Ramos (cell line): ENCODE measurements around the gene ACTR3.

Source experiments
- in situ Hi-C: fragments of 300-500 bp; cut with MboI; formaldehyde crosslinking; loops from one replicate; pipeline ENCODE4 v1.14.3; 2022; ENCODE audit warnings: low sequenced_read_pairs; ENCODE audit not compliant: unreplicated experiment

Gene ACTR3

GRCh38 chr2:113963965-113964364 lies 74.1 kb downstream of the ACTR3 start:
- in situ Hi-C loops, result no loop called here

GRCh38 chr2:113964436-113964835 lies 74.5 kb downstream of the ACTR3 start:
- in situ Hi-C loops, result no loop called here

- in situ Hi-C loops, result no loop called here
Observed at GRCh38 chr2:113965228-113965627, 75.3 kb downstream of the ACTR3 start.

GRCh38 chr2:113965644-113966043 lies 75.8 kb downstream of the ACTR3 start:
- in situ Hi-C loops, result no loop called here

- in situ Hi-C loops, result no loop called here
Observed at GRCh38 chr2:113966171-113966570, 76.3 kb downstream of the ACTR3 start.

- in situ Hi-C loops, result no loop called here
Observed at GRCh38 chr2:113966832-113967231, 76.9 kb downstream of the ACTR3 start.

GRCh38 chr2:113967272-113967671 lies 77.4 kb downstream of the ACTR3 start:
- in situ Hi-C loops, result no loop called here

- in situ Hi-C loops, result no loop called here
Observed at GRCh38 chr2:113972766-113973165, 82.9 kb downstream of the ACTR3 start.

- in situ Hi-C loops, result no loop called here
Observed at GRCh38 chr2:113973810-113974209, 83.9 kb downstream of the ACTR3 start.

- in situ Hi-C loops, result no loop called here
Observed at GRCh38 chr2:113974727-113975126, 84.8 kb downstream of the ACTR3 start.

- in situ Hi-C loops, result no loop called here
Observed at GRCh38 chr2:113976277-113976928, 86.5 kb downstream of the ACTR3 start.

GRCh38 chr2:113977060-113977659 lies 87.3 kb downstream of the ACTR3 start:
- in situ Hi-C loops, result no loop called here

- in situ Hi-C loops, result no loop called here
Observed at GRCh38 chr2:113977660-113978523, 88.0 kb downstream of the ACTR3 start.

GRCh38 chr2:113978524-113979190 lies 88.8 kb downstream of the ACTR3 start:
- in situ Hi-C loops, result no loop called here

- in situ Hi-C loops, result no loop called here
Observed at GRCh38 chr2:113979191-113980128, 89.6 kb downstream of the ACTR3 start.

- in situ Hi-C loops, result no loop called here
Observed at GRCh38 chr2:113980946-113981345, 91.1 kb downstream of the ACTR3 start.

- in situ Hi-C loops, result no loop called here
Observed at GRCh38 chr2:113981404-113982134, 91.7 kb downstream of the ACTR3 start.

GRCh38 chr2:113985554-113986397 lies 95.9 kb downstream of the ACTR3 start:
- in situ Hi-C loops, result no loop called here
